PFSK-1 (cell line): ENCODE results near the gene GBP6.

Experiments
- FOXP2 ChIP-seq: optimal IDR thresholded peaks from 2 replicates; pipeline ENCODE3; 2011; ENCODE audit warnings: borderline replicate concordance, control low read depth, inconsistent platforms; ENCODE audit not compliant: insufficient read depth; ENCODE audit errors: extremely low read length, extremely low read depth
- POLR2AphosphoS5 ChIP-seq: IDR thresholded peaks from 2 replicates; pipeline ENCODE4 v1.6.1; 2012; ENCODE audit warnings: low read depth, mild to moderate bottlenecking, control low read depth, low read length, moderate library complexity
- TF ChIP-seq, protein P1 (sequence below), 2 experiments: IDR thresholded peaks; 2 replicates each; pipeline versions ENCODE4 v1.6.1 to v1.8.0; 2011 to 2012; ENCODE audit warnings: low read depth in 2 of 2, low read length in 2 of 2, control low read depth in 1 of 2, inconsistent platforms in 1 of 2, mild to moderate bottlenecking in 1 of 2, moderate library complexity in 1 of 2; ENCODE audit not compliant: insufficient read depth in 1 of 2

DNA sequence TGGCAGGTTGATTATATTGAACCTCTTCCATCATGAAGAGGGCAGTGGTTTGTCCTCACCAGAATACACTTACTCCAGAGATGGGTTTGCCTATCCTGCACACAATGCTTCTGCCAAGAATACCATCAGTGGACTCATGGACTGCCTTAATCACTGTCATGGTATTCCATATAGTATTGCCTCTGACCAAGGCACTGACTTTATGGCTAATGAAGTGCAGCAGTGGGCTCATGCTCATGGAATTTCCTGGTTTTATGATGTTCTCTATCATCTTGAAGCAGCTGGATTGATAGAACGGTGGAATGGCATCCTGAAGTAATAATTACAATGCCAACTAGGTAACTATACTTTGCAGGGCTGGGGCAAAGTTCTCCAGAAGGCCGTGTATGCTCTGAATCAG lies 16.6 kb upstream of the GBP6 start:
- TF ChIP-seq FOXP2, result no peak
- TF ChIP-seq, protein P1, sequence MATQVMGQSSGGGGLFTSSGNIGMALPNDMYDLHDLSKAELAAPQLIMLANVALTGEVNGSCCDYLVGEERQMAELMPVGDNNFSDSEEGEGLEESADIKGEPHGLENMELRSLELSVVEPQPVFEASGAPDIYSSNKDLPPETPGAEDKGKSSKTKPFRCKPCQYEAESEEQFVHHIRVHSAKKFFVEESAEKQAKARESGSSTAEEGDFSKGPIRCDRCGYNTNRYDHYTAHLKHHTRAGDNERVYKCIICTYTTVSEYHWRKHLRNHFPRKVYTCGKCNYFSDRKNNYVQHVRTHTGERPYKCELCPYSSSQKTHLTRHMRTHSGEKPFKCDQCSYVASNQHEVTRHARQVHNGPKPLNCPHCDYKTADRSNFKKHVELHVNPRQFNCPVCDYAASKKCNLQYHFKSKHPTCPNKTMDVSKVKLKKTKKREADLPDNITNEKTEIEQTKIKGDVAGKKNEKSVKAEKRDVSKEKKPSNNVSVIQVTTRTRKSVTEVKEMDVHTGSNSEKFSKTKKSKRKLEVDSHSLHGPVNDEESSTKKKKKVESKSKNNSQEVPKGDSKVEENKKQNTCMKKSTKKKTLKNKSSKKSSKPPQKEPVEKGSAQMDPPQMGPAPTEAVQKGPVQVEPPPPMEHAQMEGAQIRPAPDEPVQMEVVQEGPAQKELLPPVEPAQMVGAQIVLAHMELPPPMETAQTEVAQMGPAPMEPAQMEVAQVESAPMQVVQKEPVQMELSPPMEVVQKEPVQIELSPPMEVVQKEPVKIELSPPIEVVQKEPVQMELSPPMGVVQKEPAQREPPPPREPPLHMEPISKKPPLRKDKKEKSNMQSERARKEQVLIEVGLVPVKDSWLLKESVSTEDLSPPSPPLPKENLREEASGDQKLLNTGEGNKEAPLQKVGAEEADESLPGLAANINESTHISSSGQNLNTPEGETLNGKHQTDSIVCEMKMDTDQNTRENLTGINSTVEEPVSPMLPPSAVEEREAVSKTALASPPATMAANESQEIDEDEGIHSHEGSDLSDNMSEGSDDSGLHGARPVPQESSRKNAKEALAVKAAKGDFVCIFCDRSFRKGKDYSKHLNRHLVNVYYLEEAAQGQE (IDR thresholded peaks at IDR 0.05; ENCODE audit: insufficient read depth in 1 of 2, low read depth in 2 of 2, low read length in 2 of 2), result no peak
- no peak for TF ChIP-seq POLR2AphosphoS5
